Right lobe of liver (tissue), 6 donors: Measurements from ENCODE around the gene SRSF8. TPM values are rescaled to one million over a fixed set of nuclear protein-coding genes. Genes with fewer than 3 reads are reported as not detected.

Experiments used
- ATAC-seq, 4 donors: fragments of 200-7000 bp; cut with Tn5 transposase; one replicate each; pipeline ENCODE4 v1.9.1; 2020; ENCODE audit warnings: mild to moderate bottlenecking in 4 of 4, moderate library complexity in 4 of 4
- DNase-seq, 3 donors: peaks; one replicate each; pipeline ENCODE4 v3.0.0-alpha.2; 2020
- H3K27ac ChIP-seq, 3 donors: fragments of 200-600 bp; one replicate each; pipeline ENCODE4 v1.8.0; 2022
- H3K27me3 ChIP-seq, 2 donors: fragments of 200-600 bp; one replicate each; pipeline ENCODE4 v1.8.0; 2022
- H3K36me3 ChIP-seq, 4 donors: fragments of 200-600 bp; sonication (generic) in 1 of 4; one replicate each; pipeline versions ENCODE4 v1.5.1 to v1.8.0; 2017 to 2022; ENCODE audit warnings: control low read depth in 1 of 4
- H3K4me1 ChIP-seq, 4 donors: fragments of 200-600 bp; sonication (generic) in 1 of 4; one replicate each; pipeline versions ENCODE4 v1.5.1 to v1.8.0; 2017 to 2022; ENCODE audit warnings: control low read depth in 1 of 4
- H3K4me3 ChIP-seq, 3 donors: fragments of 200-600 bp; one replicate each; pipeline ENCODE4 v1.8.0; 2022
- H3K9me3 ChIP-seq, 4 donors: fragments of 200-600 bp; sonication (generic) in 1 of 4; one replicate each; pipeline versions ENCODE4 v1.5.1 to v1.8.0; 2017 to 2022; ENCODE audit warnings: control low read depth in 1 of 4
- POLR2A ChIP-seq: fragments of 450-650 bp; IDR thresholded peaks from one replicate; pipeline ENCODE4 v1.6.1; 2017; ENCODE audit warnings: antibody characterized with exemption, mild to moderate bottlenecking
- WGBS: methylation state at CpG from one replicate; pipeline ENCODE4 v1.1.6; 2018; ENCODE audit warnings: low coverage, low lambda C conversion rate; ENCODE audit not compliant: insufficient coverage; ENCODE audit errors: missing lambda C conversion rate; 5-methylcytosine and 5-hydroxymethylcytosine counted together
- intact Hi-C, 2 donors: fragments of 100-400 bp; cut with DNase I; formaldehyde crosslinking; loops; one replicate each; pipeline versions ENCODE4 v1.11.2 to v1.14.1; 2022
- total RNA-seq, 6 experiments: library from RNA; depleted of rRNA in 2 of 6; stranded (reverse); fragments of >200 nt in 2 of 6; fragmentation: NEBNext Ultra II Directional in 3 of 6; extraction: Animal tissue kit (Norgen Biotek cat#: 25700) in 3 of 6; gene quantifications; one replicate each; pipeline versions ENCODE4 v1.1.0 to v1.2.4, GENCODE V29; 2016 to 2023
- TF ChIP-seq, protein P1 (sequence below), 4 donors: fragments of 200-600 bp in 3 of 4; fragments of 450-650 bp in 1 of 4; IDR thresholded peaks; one replicate each; pipeline versions ENCODE4 v1.5.1 to v1.8.0; 2016 to 2022; ENCODE audit warnings: antibody characterized with exemption in 4 of 4, mild to moderate bottlenecking in 2 of 4
- donor health status: DM: no; HTN: yes; CAD: no.
- donor health status: DM: no; HTN: no; CAD: no.
- donor health status: DM: no; HTN: no; CAD: no.
- donor health status: DM: no; HTN: yes; CAD: no.
- donor health status: DM: no; HTN: yes; CAD: no.

The SRSF8 gene
- total RNA-seq, 6 experiments from 2014 or later: 12.5 to 25.1 (median 19.9) TPM

DNA sequence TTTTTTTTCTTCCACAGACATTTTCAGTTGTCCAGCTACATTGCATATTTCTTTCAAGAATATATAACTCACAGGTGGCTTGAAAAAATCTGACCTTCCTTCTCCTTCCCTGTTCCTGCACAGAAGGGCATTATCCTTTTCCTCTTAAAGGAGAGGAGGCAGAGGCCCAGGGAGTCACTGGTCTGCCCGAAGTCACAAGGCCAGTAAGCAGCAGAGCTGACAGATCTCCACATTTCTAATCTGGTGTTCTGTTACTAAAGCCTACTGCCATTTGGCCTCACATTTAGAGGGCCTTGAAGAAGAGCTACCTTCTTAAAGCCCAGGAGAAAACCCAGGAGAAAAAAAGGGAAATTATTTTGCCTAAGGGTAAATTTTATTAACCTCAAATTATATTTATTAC lies 35.2 kb downstream of the SRSF8 start:
- Histone ChIP-seq H3K36me3 (no peaks in the 10 kb centered on the region), H3K9me3 (no peaks in the 10 kb centered on the region), H3K4me1 (no peaks in the 10 kb centered on the region), H3K4me3 (no peak overlapping the region), H3K27me3 (no peaks in the 10 kb centered on the region), H3K27ac (no peak overlapping the region)
- ATAC-seq (no peak), DNase-seq (no peak)
- TF ChIP-seq POLR2A: no peak
- TF ChIP-seq, protein P1, sequence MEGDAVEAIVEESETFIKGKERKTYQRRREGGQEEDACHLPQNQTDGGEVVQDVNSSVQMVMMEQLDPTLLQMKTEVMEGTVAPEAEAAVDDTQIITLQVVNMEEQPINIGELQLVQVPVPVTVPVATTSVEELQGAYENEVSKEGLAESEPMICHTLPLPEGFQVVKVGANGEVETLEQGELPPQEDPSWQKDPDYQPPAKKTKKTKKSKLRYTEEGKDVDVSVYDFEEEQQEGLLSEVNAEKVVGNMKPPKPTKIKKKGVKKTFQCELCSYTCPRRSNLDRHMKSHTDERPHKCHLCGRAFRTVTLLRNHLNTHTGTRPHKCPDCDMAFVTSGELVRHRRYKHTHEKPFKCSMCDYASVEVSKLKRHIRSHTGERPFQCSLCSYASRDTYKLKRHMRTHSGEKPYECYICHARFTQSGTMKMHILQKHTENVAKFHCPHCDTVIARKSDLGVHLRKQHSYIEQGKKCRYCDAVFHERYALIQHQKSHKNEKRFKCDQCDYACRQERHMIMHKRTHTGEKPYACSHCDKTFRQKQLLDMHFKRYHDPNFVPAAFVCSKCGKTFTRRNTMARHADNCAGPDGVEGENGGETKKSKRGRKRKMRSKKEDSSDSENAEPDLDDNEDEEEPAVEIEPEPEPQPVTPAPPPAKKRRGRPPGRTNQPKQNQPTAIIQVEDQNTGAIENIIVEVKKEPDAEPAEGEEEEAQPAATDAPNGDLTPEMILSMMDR (IDR thresholded peaks at IDR 0.05): no peak
- intact Hi-C loops: no loop called here
- WGBS: 67% methylated on average over 1 of the region's 1 CpG

DNA sequence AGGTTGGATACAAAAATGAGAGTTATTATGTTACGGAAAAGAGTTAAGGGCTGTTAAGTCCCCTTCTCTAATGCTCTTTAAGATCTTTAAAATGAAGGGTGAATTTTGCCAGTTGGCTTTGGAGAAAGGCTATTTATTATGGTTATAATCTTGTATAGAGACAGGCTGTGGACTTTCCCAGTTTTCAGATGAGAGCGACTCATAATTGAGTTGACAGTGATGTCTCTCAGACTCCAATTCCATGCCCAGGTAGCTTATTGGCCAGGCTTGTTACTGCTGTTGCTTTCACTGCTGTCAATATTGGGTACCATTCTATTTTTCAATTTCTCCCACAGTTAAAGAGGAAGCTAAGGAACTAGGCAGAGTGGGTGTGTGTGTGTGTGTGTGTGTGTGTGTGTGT lies 36.0 kb downstream of the SRSF8 start:
- no peaks in the 10 kb centered on the region for H3K4me1 ChIP-seq
- H3K27ac ChIP-seq: no peak overlapping the region
- H3K36me3 ChIP-seq: no peaks in the 10 kb centered on the region
- H3K9me3 ChIP-seq: no peaks in the 10 kb centered on the region
- ATAC-seq (no peak), DNase-seq (no peak)
- TF ChIP-seq, protein P1 (IDR thresholded peaks at IDR 0.05): no peak
- TF ChIP-seq POLR2A: no peak
- no peaks in the 10 kb centered on the region for H3K27me3 ChIP-seq
- intact Hi-C loops: no loop called here
- no peak overlapping the region for H3K4me3 ChIP-seq
- WGBS: 81% methylated on average over 2 of the region's 2 CpGs

DNA sequence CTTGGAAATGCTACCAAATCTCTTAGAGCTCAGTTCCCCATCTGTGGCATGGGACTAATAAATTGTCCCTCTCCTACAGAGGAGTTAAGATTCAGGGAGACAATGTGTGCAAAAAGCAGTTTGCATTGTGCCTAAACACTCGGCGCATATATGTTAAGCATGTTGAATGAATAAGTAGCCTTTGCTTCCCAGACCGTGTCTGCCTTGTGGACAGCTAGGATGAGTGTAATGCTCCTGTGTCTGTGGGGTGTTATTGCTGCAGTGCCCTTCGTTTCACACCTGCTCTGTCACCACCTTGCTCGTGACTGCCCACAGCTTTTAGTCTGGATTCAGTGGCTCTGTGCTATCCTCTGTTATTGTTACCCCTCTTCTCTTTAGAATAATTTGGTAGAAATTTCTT lies 37.0 kb downstream of the SRSF8 start:
- intact Hi-C loops: no loop called here
- WGBS: 84% methylated on average over 5 of the region's 5 CpGs
- Histone ChIP-seq H3K36me3 (no peaks in the 10 kb centered on the region), H3K27me3 (no peaks in the 10 kb centered on the region), H3K4me3 (no peak overlapping the region), H3K9me3 (no peaks in the 10 kb centered on the region), H3K27ac (no peak overlapping the region), H3K4me1 (no peaks in the 10 kb centered on the region)
- TF ChIP-seq POLR2A: no peak
- ATAC-seq (no peak), DNase-seq (no peak)

DNA sequence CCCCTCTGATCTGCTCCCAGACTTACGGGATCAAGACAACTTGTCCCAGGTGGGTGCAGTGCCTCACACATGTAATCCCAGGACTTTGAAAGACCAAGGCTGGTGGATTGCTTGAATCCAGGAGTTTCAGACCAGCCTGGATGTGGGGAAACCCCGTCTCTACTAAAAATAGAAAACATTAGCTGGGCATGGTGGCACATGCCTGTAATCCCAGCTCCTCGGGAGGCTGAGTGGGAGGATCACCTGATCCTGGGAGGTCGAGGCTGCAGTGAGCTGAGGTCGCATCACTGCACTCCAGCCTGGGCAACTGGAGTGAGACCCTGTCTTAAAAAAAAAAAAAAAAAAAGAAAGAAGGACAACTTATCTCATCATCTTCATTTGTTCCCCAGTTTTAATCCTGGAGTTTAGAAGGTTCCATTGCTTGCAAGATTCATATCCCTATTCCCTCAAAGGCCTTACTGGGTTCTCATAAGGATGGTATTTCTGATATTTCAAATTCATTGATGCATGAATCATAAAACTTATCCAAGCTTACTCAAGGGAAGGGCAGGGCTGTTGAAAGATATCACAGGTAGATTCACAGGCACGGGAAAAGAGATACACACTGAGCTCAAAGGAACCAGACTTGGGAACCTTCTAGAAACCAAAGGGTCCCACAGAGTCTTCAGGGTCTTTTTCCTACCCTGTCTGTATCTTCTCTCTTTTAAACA lies 37.6 kb downstream of the SRSF8 start:
- intact Hi-C loops: no loop called here
- WGBS: 87% methylated on average over 6 of the region's 6 CpGs
- Histone ChIP-seq H3K4me3 (no peak overlapping the region), H3K4me1 (no peaks in the 10 kb centered on the region), H3K9me3 (no peaks in the 10 kb centered on the region), H3K36me3 (no peaks in the 10 kb centered on the region), H3K27ac (no peak overlapping the region), H3K27me3 (no peaks in the 10 kb centered on the region)
- no peak for ATAC-seq
- TF ChIP-seq POLR2A: no peak
- TF ChIP-seq, protein P1 (IDR thresholded peaks at IDR 0.05): no peak
- no peak for DNase-seq

DNA sequence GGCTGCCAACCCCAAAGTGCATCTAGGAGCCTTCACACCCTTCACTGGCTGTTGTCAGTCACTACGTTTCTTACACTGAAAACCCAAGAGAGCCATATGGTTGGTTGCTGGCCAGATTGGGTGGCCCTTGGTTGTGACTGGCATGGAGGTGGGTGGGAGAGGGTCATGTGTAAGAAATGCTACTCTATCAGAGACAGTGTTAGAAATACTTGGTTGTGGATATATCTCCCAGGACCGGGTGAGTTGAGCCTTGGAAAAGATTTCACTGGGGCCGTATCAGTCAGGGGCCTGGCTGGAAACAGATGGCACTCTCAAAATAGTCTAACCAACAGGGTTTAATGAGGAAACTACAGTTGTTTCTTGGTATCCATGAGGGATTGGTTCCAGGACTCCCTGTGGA lies 38.1 kb downstream of the SRSF8 start:
- H3K36me3 ChIP-seq: no peaks in the 10 kb centered on the region
- WGBS: 79% methylated on average over 3 of the region's 3 CpGs
- TF ChIP-seq, protein P1 (IDR thresholded peaks at IDR 0.05): no peak
- ATAC-seq: no peak
- DNase-seq: no peak
- H3K27ac ChIP-seq: no peak overlapping the region
- H3K4me1 ChIP-seq: no peaks in the 10 kb centered on the region
- intact Hi-C loops: no loop called here
- H3K9me3 ChIP-seq: no peaks in the 10 kb centered on the region
- H3K27me3 ChIP-seq: no peaks in the 10 kb centered on the region
- H3K4me3 ChIP-seq: no peak overlapping the region
